Endothelial cell of umbilical vein (primary cell): ENCODE measurements around the gene RPS2. TPM values are rescaled to one million over a fixed set of nuclear protein-coding genes. Genes with fewer than 3 reads are reported as not detected.

Source experiments
- BruUV-seq: library from RNA; stranded (reverse); fragments of 400-500 nt; replicated peaks from 2 replicates; lab custom pipeline; 2021; lab: Mats Ljungman, UMichigan
- CTCF ChIA-PET: fragments of 300-600, 350-600 bp; sonication (Branson Sonifier 250); formaldehyde crosslinking; loops from one replicate; lab custom pipeline; 2021; ENCODE audit warnings: antibody characterized with exemption, inconsistent platforms; lab: Charles Lee
- POLR2A ChIA-PET: fragments of 300-600, 350-600 bp; sonication (Branson Sonifier 250); formaldehyde crosslinking; loops from one replicate; lab custom pipeline; 2021; ENCODE audit warnings: antibody characterized with exemption, inconsistent platforms; lab: Charles Lee
- DNase-seq: peaks from one replicate; pipeline ENCODE4 v3.0.0-alpha.2; 2011; ENCODE audit warnings: low read depth, low spot score
- FAIRE-seq: peaks from 2 replicates; lab custom pipeline; 2011; peaks lifted over from hg19 to GRCh38; lab: Jason Lieb, UNC
- H2AFZ ChIP-seq: 2 replicates; pipeline ENCODE4 v1.6.0; 2012; ENCODE audit warnings: low read depth, low read length, control low read depth, inconsistent platforms
- H3K27ac ChIP-seq: 2 replicates; pipeline ENCODE4 v1.5.1; 2011; ENCODE audit warnings: low read depth, mild to moderate bottlenecking, control low read depth, low read length, moderate library complexity; ENCODE audit not compliant: insufficient read depth
- H3K27me3 ChIP-seq, 2 experiments: 2 replicates each; pipeline versions ENCODE4 v1.6.0 to v1.6.1; 2011; ENCODE audit warnings: low read length in 2 of 2, mixed read lengths in 1 of 2; ENCODE audit not compliant: control insufficient read depth in 2 of 2, insufficient read depth in 2 of 2
- H3K36me3 ChIP-seq, 2 experiments: 2 replicates in 1 of 2; 3 replicates in 1 of 2; pipeline ENCODE4 v1.5.1; 2011; ENCODE audit warnings: low read length in 2 of 2, mild to moderate bottlenecking in 1 of 2, moderate library complexity in 1 of 2; ENCODE audit not compliant: control insufficient read depth in 2 of 2, insufficient read depth in 2 of 2; ENCODE audit errors: extremely low read depth in 1 of 2
- H3K4me1 ChIP-seq: 3 replicates; pipeline ENCODE4 v1.5.1; 2011; ENCODE audit warnings: mild to moderate bottlenecking, low read length; ENCODE audit not compliant: control insufficient read depth, insufficient read depth; ENCODE audit errors: extremely low read depth
- H3K4me2 ChIP-seq: 2 replicates; pipeline ENCODE4 v1.6.1; 2011; ENCODE audit warnings: low read length, control low read depth, mixed read lengths; ENCODE audit not compliant: insufficient read depth
- H3K4me3 ChIP-seq, 3 experiments: fragments of 200-600 bp in 1 of 3; sonication (generic), shearing (Covaris generic) in 1 of 3; replicated peaks in 1 of 3; 2 replicates each; pipeline ENCODE4 v1.5.1; 2011 to 2016; ENCODE audit warnings: control low read depth in 3 of 3, low read length in 3 of 3, mild to moderate bottlenecking in 2 of 3, inconsistent platforms in 1 of 3, low read depth in 1 of 3, moderate library complexity in 1 of 3; ENCODE audit not compliant: insufficient read depth in 1 of 3
- H3K79me2 ChIP-seq: 2 replicates; pipeline ENCODE4 v1.6.0; 2012; ENCODE audit warnings: low read length, inconsistent platforms; ENCODE audit not compliant: control insufficient read depth, insufficient read depth
- H3K9ac ChIP-seq: replicated peaks from 2 replicates; pipeline ENCODE3; 2011; ENCODE audit warnings: low read length, control low read depth; ENCODE audit not compliant: insufficient read depth; ENCODE audit errors: extremely low read depth
- H3K9me1 ChIP-seq: replicated peaks from 3 replicates; pipeline ENCODE4 v1.6.0; 2011; ENCODE audit warnings: mild to moderate bottlenecking, low read length; ENCODE audit not compliant: control insufficient read depth, insufficient read depth; ENCODE audit errors: extremely low read depth
- H3K9me3 ChIP-seq: replicated peaks from 2 replicates; pipeline ENCODE4 v1.5.1; 2012; ENCODE audit warnings: low read length, inconsistent platforms; ENCODE audit not compliant: control insufficient read depth, insufficient read depth
- H4K20me1 ChIP-seq: replicated peaks from 2 replicates; pipeline ENCODE3; 2011; ENCODE audit warnings: mild to moderate bottlenecking, low read length; ENCODE audit not compliant: control insufficient read depth, insufficient read depth; ENCODE audit errors: extremely low read depth
- EZH2 ChIP-seq: IDR thresholded peaks from 2 replicates; pipeline ENCODE4 v1.6.1; 2012; ENCODE audit warnings: borderline replicate concordance, low read depth, mild to moderate bottlenecking, moderate library complexity, low read length, inconsistent platforms; ENCODE audit not compliant: severe bottlenecking
- FOS ChIP-seq: IDR thresholded peaks from 2 replicates; pipeline ENCODE4 v1.6.1; 2011; ENCODE audit warnings: mild to moderate bottlenecking, low read length, moderate library complexity, borderline replicate concordance; ENCODE audit not compliant: insufficient read depth
- GATA2 ChIP-seq: IDR thresholded peaks from 2 replicates; pipeline ENCODE4 v1.7.0; 2011; ENCODE audit warnings: low read depth, mild to moderate bottlenecking, moderate library complexity, mixed read lengths, low read length; ENCODE audit not compliant: insufficient read length, insufficient read depth
- JUN ChIP-seq: IDR thresholded peaks from 2 replicates; pipeline ENCODE4 v1.6.1; 2011; ENCODE audit warnings: borderline replicate concordance, low read depth; ENCODE audit not compliant: insufficient read length, insufficient read depth
- MAX ChIP-seq: IDR thresholded peaks from 2 replicates; pipeline ENCODE4 v1.6.1; 2011; ENCODE audit not compliant: insufficient read depth, insufficient read length
- POLR2A ChIP-seq: IDR thresholded peaks from 2 replicates; pipeline ENCODE4 v1.6.1; 2012; ENCODE audit warnings: low read depth, mild to moderate bottlenecking, control low read depth, low read length
- POLR2AphosphoS5 ChIP-seq: IDR thresholded peaks from 2 replicates; pipeline ENCODE4 v1.6.1; 2012; ENCODE audit warnings: low read depth, mild to moderate bottlenecking, control low read depth, low read length, moderate library complexity; ENCODE audit not compliant: insufficient read depth
- dilution Hi-C: fragments of 300-500 bp; cut with MboI; formaldehyde crosslinking; loops from one replicate; pipeline ENCODE4 v1.15.0; 2019; ENCODE audit warnings: low sequenced_read_pairs; ENCODE audit not compliant: extremely low pct_ligation_motif_present
- intact Hi-C: fragments of 100-400 bp; cut with micrococcal nuclease; formaldehyde crosslinking; loops from one replicate; pipeline ENCODE4 v1.10.0; 2022
- polyA plus RNA-seq, 4 experiments: library from polyadenylated mRNA; depleted of rRNA in 3 of 4; stranded (reverse) in 3 of 4; unstranded in 1 of 4; fragments of >200 nt; gene quantifications; 2 replicates each; pipeline versions ENCODE4 v1.2.1 to v1.2.3, GENCODE V29; 2011 to 2012; ENCODE audit warnings: missing spikeins in 1 of 4
- total RNA-seq: library from RNA; stranded (reverse); gene quantifications from 2 replicates; pipeline ENCODE4 v1.2.3, GENCODE V29; 2021
- TF ChIP-seq, protein P1 (sequence below), 2 donors: IDR thresholded peaks; 1 replicate in 1 of 2; 2 replicates in 1 of 2; pipeline ENCODE4 v1.5.1; 2011; ENCODE audit warnings: low read length in 2 of 2, mild to moderate bottlenecking in 2 of 2, moderate library complexity in 2 of 2, control low read depth in 1 of 2, inconsistent platforms in 1 of 2, low read depth in 1 of 2; ENCODE audit not compliant: insufficient read depth in 1 of 2; ENCODE audit errors: extremely low read depth in 1 of 2

The RPS2 gene
- total and polyA plus RNA-seq, 2 donors (not counting 3 experiments of a cell fraction or from before 2014, with no cell fraction given): 2,793 to 9,021 TPM

GRCh38 chr16:1999866-2000514 is 35.4 kb upstream of the RPS2 start:
- Histone ChIP-seq H3K79me2 (peaks cover 24% of the 10 kb centered on the region), H3K4me2 (no peak overlapping the region), H3K9ac (no peak overlapping the region), H3K4me3 (no peak overlapping the region), H4K20me1 (no peaks in the 10 kb centered on the region), H3K9me3 (no peaks in the 10 kb centered on the region), H3K4me1 (peaks cover 8% of the 10 kb centered on the region), H3K27ac (no peak overlapping the region), H3K36me3 (peaks cover 0 to 53% of the 10 kb centered on the region in 2 experiments), H2AFZ (no peak overlapping the region), H3K27me3 (no peaks in the 10 kb centered on the region), H3K9me1 (no peaks in the 10 kb centered on the region)
- dilution Hi-C loops (no loop called here), intact Hi-C loops (no loop called here)
- FAIRE-seq (no peak), DNase-seq (no peak)
- TF ChIP-seq MAX (no peak), POLR2AphosphoS5 (no peak), EZH2 (no peak)
- no TSS peak for BruUV-seq
- ChIA-PET CTCF (interaction anchor here (1.9 kb wide), 1 partner anchor 141 kb away, joined by 12 read pairs; no protein-coding TSS in a partner anchor), POLR2A (interaction anchor here (0.6 kb wide), 1 partner anchor 21 kb away, joined by 8 read pairs; no protein-coding TSS in a partner anchor)

DNA sequence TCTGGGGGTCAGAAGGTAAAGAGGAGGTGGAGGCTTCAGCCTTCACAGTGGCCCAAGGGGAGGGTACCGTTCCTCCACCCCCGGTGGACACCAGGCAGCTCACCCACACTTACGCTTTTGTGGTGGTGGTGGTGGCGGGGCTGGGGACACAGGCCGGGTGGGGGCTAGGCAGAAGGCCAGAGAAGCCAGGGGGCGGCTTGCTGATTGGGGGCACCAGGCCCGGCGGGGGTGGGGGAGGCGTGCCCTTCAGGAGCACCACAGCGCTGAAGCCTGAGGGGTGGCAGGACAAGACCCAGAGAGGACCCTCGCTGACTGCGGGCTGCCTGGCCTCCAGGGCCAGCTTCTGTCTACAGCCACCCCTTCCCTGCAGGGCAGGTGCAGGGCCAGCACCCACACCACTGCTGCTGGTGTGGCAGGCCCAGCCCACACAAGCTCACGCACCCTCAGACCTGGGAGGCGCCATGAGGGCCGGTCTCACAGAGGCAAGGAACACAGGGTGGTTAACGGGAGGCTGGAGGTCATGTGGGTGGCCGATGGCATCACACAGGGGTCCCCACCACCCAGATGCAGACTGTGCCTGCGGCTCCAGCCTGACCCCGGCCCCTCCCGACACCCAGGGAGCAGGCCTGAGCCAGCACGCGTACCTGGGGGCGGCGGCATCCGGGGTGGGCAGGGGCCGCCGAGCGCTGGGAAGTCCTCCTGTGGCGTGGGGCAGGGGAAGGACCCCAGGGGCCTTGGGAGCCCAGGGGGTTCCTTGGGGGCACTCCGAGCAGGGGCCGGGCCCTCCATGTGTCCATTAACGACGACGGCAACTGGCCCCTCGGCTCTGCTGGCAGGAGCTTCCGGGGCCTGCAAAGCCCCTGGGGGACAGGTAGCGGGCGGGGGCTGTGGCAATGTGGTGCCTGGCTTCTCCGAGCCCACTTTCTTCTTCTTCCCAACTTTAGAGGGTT is 34.5 kb upstream of the RPS2 start:
- no peak overlapping the region for H3K9ac ChIP-seq
- CTCF ChIA-PET: no interaction called here
- dilution Hi-C loops: no loop called here

More for the DNA sequence above, 34.5 kb upstream of the RPS2 start:
- H2AFZ ChIP-seq: no peak overlapping the region
- H3K4me2 ChIP-seq: no peak overlapping the region
- no peaks in the 10 kb centered on the region for H3K9me1 ChIP-seq
- BruUV-seq: no TSS peak
- no peak overlapping the region for H3K27ac ChIP-seq
- no peaks in the 10 kb centered on the region for H3K9me3 ChIP-seq
- peaks cover 3% of the 10 kb centered on the region for H3K4me1 ChIP-seq
- H3K27me3 ChIP-seq: no peaks in the 10 kb centered on the region
- no peak for DNase-seq
- intact Hi-C loops: no loop called here
- no peaks in the 10 kb centered on the region for H4K20me1 ChIP-seq
- H3K79me2 ChIP-seq: peaks cover 15% of the 10 kb centered on the region
- no peak for FAIRE-seq
- TF ChIP-seq GATA2 (no peak), JUN (no peak), POLR2A (no peak), FOS (no peak), POLR2AphosphoS5 (no peak), EZH2 (no peak), MAX (no peak)
- TF ChIP-seq, protein P1, sequence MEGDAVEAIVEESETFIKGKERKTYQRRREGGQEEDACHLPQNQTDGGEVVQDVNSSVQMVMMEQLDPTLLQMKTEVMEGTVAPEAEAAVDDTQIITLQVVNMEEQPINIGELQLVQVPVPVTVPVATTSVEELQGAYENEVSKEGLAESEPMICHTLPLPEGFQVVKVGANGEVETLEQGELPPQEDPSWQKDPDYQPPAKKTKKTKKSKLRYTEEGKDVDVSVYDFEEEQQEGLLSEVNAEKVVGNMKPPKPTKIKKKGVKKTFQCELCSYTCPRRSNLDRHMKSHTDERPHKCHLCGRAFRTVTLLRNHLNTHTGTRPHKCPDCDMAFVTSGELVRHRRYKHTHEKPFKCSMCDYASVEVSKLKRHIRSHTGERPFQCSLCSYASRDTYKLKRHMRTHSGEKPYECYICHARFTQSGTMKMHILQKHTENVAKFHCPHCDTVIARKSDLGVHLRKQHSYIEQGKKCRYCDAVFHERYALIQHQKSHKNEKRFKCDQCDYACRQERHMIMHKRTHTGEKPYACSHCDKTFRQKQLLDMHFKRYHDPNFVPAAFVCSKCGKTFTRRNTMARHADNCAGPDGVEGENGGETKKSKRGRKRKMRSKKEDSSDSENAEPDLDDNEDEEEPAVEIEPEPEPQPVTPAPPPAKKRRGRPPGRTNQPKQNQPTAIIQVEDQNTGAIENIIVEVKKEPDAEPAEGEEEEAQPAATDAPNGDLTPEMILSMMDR (IDR thresholded peaks at IDR 0.05; ENCODE audit: extremely low read depth in 1 of 2, insufficient read depth in 1 of 2, low read depth in 1 of 2, low read length in 2 of 2): no peak
- POLR2A ChIA-PET: no interaction called here
- no peak overlapping the region for H3K4me3 ChIP-seq
- peaks cover 0 to 53% of the 10 kb centered on the region in 2 experiments for H3K36me3 ChIP-seq
